Osteoblast (primary cell): ENCODE measurements around the gene PFDN4. TPM values are rescaled to one million over a fixed set of nuclear protein-coding genes. Genes with fewer than 3 reads are reported as not detected.

Source experiments
- DNase-seq: peaks from one replicate; pipeline ENCODE4 v3.0.0; 2011; ENCODE audit warnings: low spot score, mixed read lengths; ENCODE audit not compliant: insufficient read length; ENCODE audit errors: missing footprints
- H2AFZ ChIP-seq: 2 replicates; pipeline ENCODE4 v1.6.0; 2011; ENCODE audit warnings: mild to moderate bottlenecking, low read length
- H3K27ac ChIP-seq: 2 replicates; pipeline ENCODE4 v1.5.1; 2011; ENCODE audit warnings: mild to moderate bottlenecking, low read depth, low read length, moderate library complexity
- H3K27me3 ChIP-seq: 2 replicates; pipeline ENCODE4 v1.6.0; 2012; ENCODE audit warnings: mild to moderate bottlenecking, control low read depth, inconsistent platforms, low read length, moderate library complexity; ENCODE audit not compliant: insufficient read depth
- H3K36me3 ChIP-seq: 2 replicates; pipeline ENCODE4 v1.5.1; 2011; ENCODE audit warnings: mild to moderate bottlenecking, low read length, control low read depth, moderate library complexity; ENCODE audit not compliant: insufficient read depth
- H3K4me1 ChIP-seq: 2 replicates; pipeline ENCODE4 v1.5.1; 2011; ENCODE audit warnings: mild to moderate bottlenecking, low read length, control low read depth, moderate library complexity; ENCODE audit not compliant: insufficient read depth
- H3K4me2 ChIP-seq: 2 replicates; pipeline ENCODE4 v1.6.0; 2011; ENCODE audit warnings: mild to moderate bottlenecking, low read length; ENCODE audit not compliant: insufficient read depth
- H3K4me3 ChIP-seq: fragments of 200-600 bp; sonication (generic); 3 replicates; pipeline ENCODE4 v1.5.1; 2012; ENCODE audit warnings: mild to moderate bottlenecking, low read length, inconsistent platforms; ENCODE audit not compliant: insufficient read depth
- H3K79me2 ChIP-seq: 2 replicates; pipeline ENCODE4 v1.6.0; 2012; ENCODE audit warnings: mild to moderate bottlenecking, low read length, control low read depth, inconsistent platforms; ENCODE audit not compliant: insufficient read depth
- H3K9me3 ChIP-seq: 2 replicates; pipeline ENCODE4 v1.5.1; 2011; ENCODE audit warnings: low read depth, low read length, control low read depth
- H4K20me1 ChIP-seq: 2 replicates; pipeline ENCODE4 v1.6.0; 2012; ENCODE audit warnings: mild to moderate bottlenecking, low read length, control low read depth; ENCODE audit not compliant: insufficient read depth
- total RNA-seq: library from RNA; depleted of rRNA; stranded (reverse); fragments of >200 nt; gene quantifications from 2 replicates; pipeline ENCODE4 v1.2.3, GENCODE V29; 2012
- TF ChIP-seq, protein P1 (sequence below): IDR thresholded peaks from 2 replicates; pipeline ENCODE4 v1.5.1; 2011; ENCODE audit warnings: mild to moderate bottlenecking, low read depth, low read length, moderate library complexity; ENCODE audit errors: extremely low read depth

The PFDN4 gene
- total RNA-seq, 1 donor: 93.0 TPM

DNA sequence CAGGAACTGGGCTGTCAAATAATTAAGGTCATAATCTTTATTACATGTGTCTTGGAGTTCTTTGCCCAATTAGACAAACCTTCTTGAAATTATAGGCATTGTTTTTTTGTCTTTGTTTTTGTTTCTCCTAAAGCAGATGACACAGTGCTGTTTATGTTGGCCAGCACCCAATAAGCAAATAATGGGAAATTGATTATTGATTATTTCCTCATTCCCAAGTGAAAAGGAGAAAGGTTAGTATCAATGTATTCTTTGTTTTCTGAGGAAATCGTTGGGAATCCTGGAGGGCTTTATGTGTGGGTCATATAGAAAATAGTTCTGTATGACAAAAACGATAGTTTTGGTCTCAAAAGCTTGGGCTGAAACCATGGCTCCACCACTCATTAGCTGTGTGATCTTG is 29.6 kb upstream of the PFDN4 start:
- DNase-seq: no peak
- TF ChIP-seq, protein P1, sequence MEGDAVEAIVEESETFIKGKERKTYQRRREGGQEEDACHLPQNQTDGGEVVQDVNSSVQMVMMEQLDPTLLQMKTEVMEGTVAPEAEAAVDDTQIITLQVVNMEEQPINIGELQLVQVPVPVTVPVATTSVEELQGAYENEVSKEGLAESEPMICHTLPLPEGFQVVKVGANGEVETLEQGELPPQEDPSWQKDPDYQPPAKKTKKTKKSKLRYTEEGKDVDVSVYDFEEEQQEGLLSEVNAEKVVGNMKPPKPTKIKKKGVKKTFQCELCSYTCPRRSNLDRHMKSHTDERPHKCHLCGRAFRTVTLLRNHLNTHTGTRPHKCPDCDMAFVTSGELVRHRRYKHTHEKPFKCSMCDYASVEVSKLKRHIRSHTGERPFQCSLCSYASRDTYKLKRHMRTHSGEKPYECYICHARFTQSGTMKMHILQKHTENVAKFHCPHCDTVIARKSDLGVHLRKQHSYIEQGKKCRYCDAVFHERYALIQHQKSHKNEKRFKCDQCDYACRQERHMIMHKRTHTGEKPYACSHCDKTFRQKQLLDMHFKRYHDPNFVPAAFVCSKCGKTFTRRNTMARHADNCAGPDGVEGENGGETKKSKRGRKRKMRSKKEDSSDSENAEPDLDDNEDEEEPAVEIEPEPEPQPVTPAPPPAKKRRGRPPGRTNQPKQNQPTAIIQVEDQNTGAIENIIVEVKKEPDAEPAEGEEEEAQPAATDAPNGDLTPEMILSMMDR: no peak
- Histone ChIP-seq H3K4me2 (no peak overlapping the region), H3K4me1 (no peaks in the 10 kb centered on the region), H3K36me3 (no peaks in the 10 kb centered on the region), H3K79me2 (no peaks in the 10 kb centered on the region), H3K9me3 (no peaks in the 10 kb centered on the region), H3K27me3 (peaks cover 35% of the 10 kb centered on the region), H3K27ac (no peak overlapping the region), H2AFZ (no peak overlapping the region), H3K4me3 (no peak overlapping the region), H4K20me1 (no peaks in the 10 kb centered on the region)

DNA sequence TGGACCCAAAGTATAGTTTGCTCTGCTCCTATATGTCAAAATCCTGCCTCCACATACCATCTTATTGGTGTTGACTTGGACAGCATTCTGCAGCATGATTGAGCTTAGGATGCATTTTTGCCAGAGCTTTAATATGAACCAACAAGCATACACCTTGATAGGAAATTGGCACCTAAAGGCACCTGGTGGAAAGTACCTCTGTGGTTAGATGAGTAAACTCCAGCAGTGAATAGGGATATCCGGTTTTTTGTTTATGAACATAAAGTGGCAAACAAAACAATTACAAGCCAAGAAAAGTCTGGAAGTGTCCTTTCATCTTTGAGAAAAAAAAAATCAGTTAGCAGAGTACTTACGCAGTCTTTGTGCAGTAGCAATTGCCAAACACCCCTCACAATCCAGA is 27.9 kb upstream of the PFDN4 start:
- no peaks in the 10 kb centered on the region for H4K20me1 ChIP-seq
- no peak overlapping the region for H3K27ac ChIP-seq
- TF ChIP-seq, protein P1: no peak
- no peaks in the 10 kb centered on the region for H3K79me2 ChIP-seq
- H3K4me2 ChIP-seq: no peak overlapping the region
- H3K4me3 ChIP-seq: no peak overlapping the region
- H3K9me3 ChIP-seq: no peaks in the 10 kb centered on the region
- peaks cover 25% of the 10 kb centered on the region for H3K27me3 ChIP-seq
- no peaks in the 10 kb centered on the region for H3K4me1 ChIP-seq
- H3K36me3 ChIP-seq: no peaks in the 10 kb centered on the region
- no peak for DNase-seq
- no peak overlapping the region for H2AFZ ChIP-seq

DNA sequence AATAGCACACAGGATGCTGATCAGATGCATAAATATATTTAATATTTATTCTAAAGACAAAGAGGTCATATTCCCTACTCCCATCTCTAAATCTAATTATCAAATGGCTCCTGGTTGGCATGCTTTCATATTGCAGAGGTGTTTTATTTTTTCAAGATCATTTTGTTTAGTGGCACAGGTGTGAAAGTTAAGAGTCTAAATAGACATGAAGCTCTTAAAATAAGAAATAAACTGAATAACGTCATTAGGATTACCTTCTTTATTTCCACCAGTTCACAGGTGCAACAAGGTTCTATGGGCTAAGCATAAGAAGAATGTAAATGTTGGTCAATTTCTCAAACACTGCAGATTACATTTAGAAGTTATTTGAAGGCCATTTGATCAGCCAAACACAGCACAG is 27.0 kb upstream of the PFDN4 start:
- no peaks in the 10 kb centered on the region for H3K9me3 ChIP-seq
- H3K36me3 ChIP-seq: no peaks in the 10 kb centered on the region
- no peaks in the 10 kb centered on the region for H4K20me1 ChIP-seq
- H3K27ac ChIP-seq: no peak overlapping the region
- H3K79me2 ChIP-seq: no peaks in the 10 kb centered on the region
- H3K4me1 ChIP-seq: no peaks in the 10 kb centered on the region
- TF ChIP-seq, protein P1: no peak
- peaks cover 24% of the 10 kb centered on the region for H3K27me3 ChIP-seq
- DNase-seq: no peak
- no peak overlapping the region for H2AFZ ChIP-seq
- no peak overlapping the region for H3K4me2 ChIP-seq
- H3K4me3 ChIP-seq: no peak overlapping the region

DNA sequence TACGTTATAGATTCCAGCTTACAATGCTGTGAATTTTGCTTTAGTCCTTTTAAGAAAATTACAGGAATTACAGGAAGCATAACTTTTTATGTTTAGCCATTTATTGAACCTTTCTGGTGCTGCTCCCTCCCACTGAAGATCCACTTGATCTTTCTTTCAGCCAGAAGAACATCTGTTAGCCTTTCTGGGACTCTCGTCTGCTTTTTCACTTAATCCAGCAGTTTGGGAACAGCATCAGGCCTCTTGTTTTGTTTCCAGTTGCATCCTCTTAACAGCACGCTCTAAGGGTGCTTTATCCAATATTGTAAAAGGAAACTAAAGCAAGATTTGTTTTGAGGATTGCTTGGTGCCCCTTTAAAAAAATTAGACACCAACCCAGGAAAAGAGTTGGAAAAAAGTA is 23.8 kb upstream of the PFDN4 start:
- Histone ChIP-seq H3K36me3 (no peaks in the 10 kb centered on the region), H3K4me2 (no peak overlapping the region), H3K27me3 (peaks cover 31% of the 10 kb centered on the region), H2AFZ (no peak overlapping the region), H3K79me2 (no peaks in the 10 kb centered on the region), H4K20me1 (no peaks in the 10 kb centered on the region), H3K27ac (no peak overlapping the region), H3K4me1 (no peaks in the 10 kb centered on the region), H3K4me3 (no peak overlapping the region), H3K9me3 (no peaks in the 10 kb centered on the region)
- TF ChIP-seq, protein P1: no peak
- no peak for DNase-seq
